Measurements from ENCODE around the gene TAGAP. TPM values are rescaled to one million over a fixed set of nuclear protein-coding genes. Genes with fewer than 3 reads are reported as not detected.
A peak's percentile ranks its signal among the peaks of the same experiment; 100 is the strongest.

Gene TAGAP
- polyA plus RNA-seq, 1 of the 3 experiments (the other 2 are of a cell fraction): not detected

DNA sequence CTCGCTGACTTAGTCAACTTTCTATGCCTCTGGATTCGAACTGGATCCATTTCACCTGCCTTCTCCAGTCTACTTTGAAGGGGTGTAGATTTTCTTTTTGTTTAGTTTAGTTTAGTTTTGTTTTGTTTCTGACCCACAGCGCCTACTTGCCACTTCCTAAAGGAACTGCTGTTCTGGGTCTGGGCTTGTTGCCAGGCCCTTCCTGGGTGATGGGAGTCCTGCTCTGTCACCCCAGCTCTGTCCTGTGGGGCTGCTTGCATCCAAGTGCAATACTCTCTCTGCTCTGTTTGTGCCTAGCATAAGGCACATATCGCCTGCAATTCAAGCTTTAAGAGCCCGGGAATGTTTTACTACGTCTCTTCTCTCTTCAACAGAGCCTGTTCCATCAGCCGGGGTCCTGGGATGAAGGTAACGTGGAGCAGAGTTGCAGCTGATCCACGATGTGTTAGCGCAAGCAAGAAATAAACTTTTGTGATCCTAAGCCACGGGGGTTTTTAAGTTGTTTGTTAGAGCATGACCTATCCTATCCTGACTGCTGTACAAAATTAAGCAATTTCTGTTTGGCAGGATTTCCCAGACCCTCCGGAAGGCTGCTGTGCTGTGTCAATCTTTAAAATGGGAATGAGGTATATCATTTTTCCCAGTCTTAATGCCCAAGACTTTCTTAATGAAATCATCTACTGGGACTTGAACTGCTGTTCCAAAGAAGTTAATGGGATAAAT is 30.9 kb upstream of the TAGAP start:
- 55% methylated on average over 12 of the region's 12 CpGs for WGBS (ENCODE audit: low lambda C conversion rate)
- DNase-seq: no peak
- no peak overlapping the region; a peak in 1 of 4 replicates for H3K27ac ChIP-seq (ENCODE audit: low read depth in 2 of 2, low read length in 1 of 2)
- no peak overlapping the region for H3K4me3 ChIP-seq (ENCODE audit: low read depth in 2 of 2, low read length in 1 of 2)
- no peak overlapping the region for H2AFZ ChIP-seq (ENCODE audit: low read depth)
- H4K20me1 ChIP-seq (ENCODE audit: insufficient read depth): no peaks in the 10 kb centered on the region
- no peaks in the 10 kb centered on the region for H3K27me3 ChIP-seq (ENCODE audit: insufficient read depth)
- no peaks in the 10 kb centered on the region for H3K36me3 ChIP-seq (replicated peaks in 1 of 2; ENCODE audit: control insufficient read depth in 1 of 2, insufficient read depth in 2 of 2, low read length in 1 of 2)
- ChIA-PET CTCF (interaction anchor here (0.8 to 1.6 kb wide), 6 partner anchors 12 to 778 kb away, joined by 3 to 5 read pairs (median 4); no protein-coding TSS in a partner anchor), POLR2A (no interaction called here)
- no peaks in the 10 kb centered on the region for H3K9me2 ChIP-seq
- H3K9ac ChIP-seq: no peak overlapping the region
- no peaks in the 10 kb centered on the region for H3F3A ChIP-seq (replicated peaks; ENCODE audit: insufficient read depth)
- H3K4me2 ChIP-seq: no peak overlapping the region
- peaks cover 0 to 10% of the 10 kb centered on the region in 2 experiments; a peak in 1 of 4 replicates for H3K4me1 ChIP-seq (ENCODE audit: control insufficient read depth in 1 of 2, insufficient read depth in 2 of 2, low read depth in 1 of 2, low read length in 1 of 2)
- no peaks in the 10 kb centered on the region for H3K79me2 ChIP-seq (ENCODE audit: insufficient read depth)
- TF ChIP-seq FOXJ3 (CRISPR knock-in tag; IDR thresholded peaks at IDR 0.05): no peak
- no peaks in the 10 kb centered on the region for H3K9me3 ChIP-seq

DNA sequence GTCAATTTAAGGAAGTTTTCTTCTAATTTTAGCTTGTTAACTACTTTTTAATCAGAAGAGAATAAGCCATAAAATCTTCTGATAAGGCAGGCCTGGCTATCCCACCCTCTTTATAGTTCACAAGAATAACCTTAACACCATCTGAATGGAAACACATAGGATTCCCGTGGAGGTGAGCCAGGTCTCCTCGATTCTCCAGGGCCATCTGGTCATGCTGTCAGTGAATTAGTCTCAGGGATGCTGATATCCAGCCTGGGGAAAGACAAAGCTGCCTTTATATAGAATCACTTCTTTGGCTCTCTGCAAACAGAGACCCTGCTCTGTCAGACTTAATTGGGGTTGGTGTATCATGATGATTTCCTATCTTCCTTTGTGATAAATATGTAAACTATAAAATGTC is 30.1 kb upstream of the TAGAP start:
- Histone ChIP-seq H2AFZ (ENCODE audit: low read depth) (no peak overlapping the region), H3K36me3 (replicated peaks in 1 of 2; ENCODE audit: control insufficient read depth in 1 of 2, insufficient read depth in 2 of 2, low read length in 1 of 2) (no peaks in the 10 kb centered on the region), H3K4me1 (ENCODE audit: control insufficient read depth in 1 of 2, insufficient read depth in 2 of 2, low read depth in 1 of 2, low read length in 1 of 2) (peaks cover 0 to 10% of the 10 kb centered on the region in 2 experiments; a peak in 1 of 4 replicates), H3K27ac (ENCODE audit: low read depth in 2 of 2, low read length in 1 of 2) (peak overlapping the region in 1 of 2 experiments; percentile 3; a peak in 1 of 4 replicates), H3K79me2 (ENCODE audit: insufficient read depth) (no peaks in the 10 kb centered on the region), H3K9me3 (no peaks in the 10 kb centered on the region), H3F3A (replicated peaks; ENCODE audit: insufficient read depth) (no peaks in the 10 kb centered on the region), H4K20me1 (ENCODE audit: insufficient read depth) (no peaks in the 10 kb centered on the region), H3K9ac (no peak overlapping the region), H3K4me3 (ENCODE audit: low read depth in 2 of 2, low read length in 1 of 2) (no peak overlapping the region), H3K9me2 (no peaks in the 10 kb centered on the region), H3K27me3 (ENCODE audit: insufficient read depth) (no peaks in the 10 kb centered on the region), H3K4me2 (no peak overlapping the region)
- WGBS (ENCODE audit: low lambda C conversion rate): 3% methylated on average over 2 of the region's 2 CpGs
- ChIA-PET CTCF (interaction anchor here (0.8 to 1.9 kb wide), 6 partner anchors 11 to 779 kb away, joined by 3 to 7 read pairs (median 4); no protein-coding TSS in a partner anchor), POLR2A (no interaction called here)
- TF ChIP-seq GATA2 (CRISPR knock-in tag; IDR thresholded peaks at IDR 0.05): 0 out of 2 replicates have a peak, but pooled peaks have one; percentile 31
- TF ChIP-seq, protein P1, sequence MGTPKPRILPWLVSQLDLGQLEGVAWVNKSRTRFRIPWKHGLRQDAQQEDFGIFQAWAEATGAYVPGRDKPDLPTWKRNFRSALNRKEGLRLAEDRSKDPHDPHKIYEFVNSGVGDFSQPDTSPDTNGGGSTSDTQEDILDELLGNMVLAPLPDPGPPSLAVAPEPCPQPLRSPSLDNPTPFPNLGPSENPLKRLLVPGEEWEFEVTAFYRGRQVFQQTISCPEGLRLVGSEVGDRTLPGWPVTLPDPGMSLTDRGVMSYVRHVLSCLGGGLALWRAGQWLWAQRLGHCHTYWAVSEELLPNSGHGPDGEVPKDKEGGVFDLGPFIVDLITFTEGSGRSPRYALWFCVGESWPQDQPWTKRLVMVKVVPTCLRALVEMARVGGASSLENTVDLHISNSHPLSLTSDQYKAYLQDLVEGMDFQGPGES (IDR thresholded peaks at IDR 0.05; ENCODE audit: low read depth, low read length): no peak
- TF ChIP-seq, protein P2, sequence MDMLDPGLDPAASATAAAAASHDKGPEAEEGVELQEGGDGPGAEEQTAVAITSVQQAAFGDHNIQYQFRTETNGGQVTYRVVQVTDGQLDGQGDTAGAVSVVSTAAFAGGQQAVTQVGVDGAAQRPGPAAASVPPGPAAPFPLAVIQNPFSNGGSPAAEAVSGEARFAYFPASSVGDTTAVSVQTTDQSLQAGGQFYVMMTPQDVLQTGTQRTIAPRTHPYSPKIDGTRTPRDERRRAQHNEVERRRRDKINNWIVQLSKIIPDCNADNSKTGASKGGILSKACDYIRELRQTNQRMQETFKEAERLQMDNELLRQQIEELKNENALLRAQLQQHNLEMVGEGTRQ (IDR thresholded peaks at IDR 0.05; ENCODE audit: borderline replicate concordance, low read depth, low read length): no peak
- TF ChIP-seq, protein P3, sequence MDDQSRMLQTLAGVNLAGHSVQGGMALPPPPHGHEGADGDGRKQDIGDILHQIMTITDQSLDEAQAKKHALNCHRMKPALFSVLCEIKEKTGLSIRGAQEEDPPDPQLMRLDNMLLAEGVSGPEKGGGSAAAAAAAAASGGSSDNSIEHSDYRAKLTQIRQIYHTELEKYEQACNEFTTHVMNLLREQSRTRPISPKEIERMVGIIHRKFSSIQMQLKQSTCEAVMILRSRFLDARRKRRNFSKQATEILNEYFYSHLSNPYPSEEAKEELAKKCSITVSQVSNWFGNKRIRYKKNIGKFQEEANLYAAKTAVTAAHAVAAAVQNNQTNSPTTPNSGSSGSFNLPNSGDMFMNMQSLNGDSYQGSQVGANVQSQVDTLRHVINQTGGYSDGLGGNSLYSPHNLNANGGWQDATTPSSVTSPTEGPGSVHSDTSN (IDR thresholded peaks at IDR 0.05): no peak
- TF ChIP-seq EZH2phosphoT487 (IDR thresholded peaks at IDR 0.05; ENCODE audit: borderline replicate concordance, low read depth): no peak
- TF ChIP-seq RCOR1 (IDR thresholded peaks at IDR 0.05; ENCODE audit: low read length): peak; percentile 17; the same call in 1 of the 2 replicates
- no peak for TF ChIP-seq JUND (IDR thresholded peaks at IDR 0.05)
- 0 out of 2 replicates have a peak, but pooled peaks have one; percentile 18 for TF ChIP-seq FOXJ3 (CRISPR knock-in tag; IDR thresholded peaks at IDR 0.05)
- peak; percentile 43 for DNase-seq

Measured in SK-N-SH (cell line).